ENCODE results near the gene BLOC1S5.

BLOC1S5 gene, protein sequence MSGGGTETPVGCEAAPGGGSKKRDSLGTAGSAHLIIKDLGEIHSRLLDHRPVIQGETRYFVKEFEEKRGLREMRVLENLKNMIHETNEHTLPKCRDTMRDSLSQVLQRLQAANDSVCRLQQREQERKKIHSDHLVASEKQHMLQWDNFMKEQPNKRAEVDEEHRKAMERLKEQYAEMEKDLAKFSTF

DNA sequence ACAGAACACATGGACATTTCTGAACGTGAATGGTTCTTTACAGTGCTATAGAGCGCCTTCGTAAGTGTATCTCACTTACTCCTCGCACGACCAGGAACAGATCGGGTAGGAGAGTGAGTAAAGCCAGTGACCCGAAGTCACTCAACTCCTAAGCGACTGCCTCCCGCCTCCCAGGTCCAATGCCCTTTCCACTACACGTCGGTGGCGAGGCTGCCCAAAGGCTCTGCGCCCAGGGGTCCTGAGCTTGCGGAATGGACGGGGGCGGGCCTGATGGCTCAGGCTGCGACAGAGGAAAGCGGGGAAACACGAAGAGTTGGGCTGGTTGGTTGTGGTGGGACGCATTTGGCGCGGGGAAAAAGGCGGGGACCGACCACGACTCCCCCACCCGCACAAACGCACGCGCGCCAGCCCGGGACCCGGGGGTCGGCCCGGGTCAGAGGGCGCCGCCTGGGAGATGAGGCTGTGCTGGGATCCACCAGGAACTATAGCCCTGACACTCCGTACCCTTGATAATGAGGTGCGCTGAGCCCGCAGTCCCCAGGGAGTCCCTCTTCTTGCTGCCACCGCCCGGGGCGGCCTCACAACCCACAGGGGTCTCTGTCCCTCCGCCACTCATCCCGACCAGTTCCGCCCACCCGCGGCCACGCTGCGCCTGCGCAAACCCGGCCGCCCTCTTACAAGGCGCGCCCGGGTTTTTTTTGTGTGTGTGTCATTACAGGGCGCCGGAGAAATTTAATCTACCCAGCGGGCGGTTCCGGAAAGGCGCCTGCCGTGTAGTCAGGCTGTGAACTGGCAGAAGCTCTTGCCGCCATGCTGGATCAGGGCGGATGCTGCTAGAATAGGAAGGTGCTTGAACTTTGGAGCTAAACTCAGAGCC lies at the start of gene BLOC1S5:
Gene BLOC1S5, minus strand, starts transcription at position 629 of the 877 bp plus-strand sequence. Its CDS starts 13 bp downstream, at position 616.
- DNase-seq (ENCODE audit: low read depth), result peak; percentile 96

DNA sequence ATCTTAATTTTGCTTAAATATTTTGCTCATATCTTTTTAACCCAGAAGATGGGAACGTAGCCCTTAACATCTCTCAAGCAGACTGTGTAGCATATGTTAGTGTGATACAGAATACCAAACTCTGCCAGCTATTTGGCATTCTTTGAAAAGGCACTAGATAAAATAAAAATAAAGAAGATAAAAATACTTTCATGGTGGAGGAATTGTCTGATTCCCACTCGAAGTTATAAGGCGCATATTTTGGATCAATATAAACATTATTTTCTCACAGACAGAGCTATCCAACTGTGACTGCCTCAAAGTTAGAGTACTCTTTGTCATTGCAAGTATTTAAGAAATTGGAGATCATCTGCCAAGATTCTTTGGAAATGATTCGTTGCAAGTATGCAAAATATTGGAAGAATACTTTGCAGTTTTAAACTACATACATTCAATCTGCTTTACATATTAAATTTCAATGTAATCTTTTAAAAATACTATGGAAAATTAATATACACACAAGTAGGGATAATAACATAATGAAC lies 49.0 kb upstream of the BLOC1S5 start:
- DNase-seq (ENCODE audit: low read depth), result no peak

DNA sequence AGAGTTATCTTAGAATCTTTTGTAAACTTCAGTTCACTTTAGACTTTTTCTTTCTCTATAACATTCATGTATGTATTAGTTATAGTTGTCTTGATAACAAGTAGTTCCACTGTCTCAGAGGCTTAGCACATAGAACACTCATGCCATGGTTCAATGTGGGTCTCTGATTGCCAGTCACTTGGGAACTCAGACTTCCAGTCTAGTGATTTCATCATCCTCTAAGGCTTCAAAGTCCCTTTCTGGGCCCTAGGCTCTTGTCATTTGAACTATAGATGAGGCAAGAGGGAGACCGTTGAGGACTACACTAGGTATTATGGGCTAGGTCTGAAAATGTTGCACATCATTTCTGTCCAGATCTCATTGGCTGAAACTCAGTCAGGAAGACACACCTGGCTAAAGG lies 46.5 kb upstream of the BLOC1S5 start:
- DNase-seq (ENCODE audit: low read depth), result no peak

DNA sequence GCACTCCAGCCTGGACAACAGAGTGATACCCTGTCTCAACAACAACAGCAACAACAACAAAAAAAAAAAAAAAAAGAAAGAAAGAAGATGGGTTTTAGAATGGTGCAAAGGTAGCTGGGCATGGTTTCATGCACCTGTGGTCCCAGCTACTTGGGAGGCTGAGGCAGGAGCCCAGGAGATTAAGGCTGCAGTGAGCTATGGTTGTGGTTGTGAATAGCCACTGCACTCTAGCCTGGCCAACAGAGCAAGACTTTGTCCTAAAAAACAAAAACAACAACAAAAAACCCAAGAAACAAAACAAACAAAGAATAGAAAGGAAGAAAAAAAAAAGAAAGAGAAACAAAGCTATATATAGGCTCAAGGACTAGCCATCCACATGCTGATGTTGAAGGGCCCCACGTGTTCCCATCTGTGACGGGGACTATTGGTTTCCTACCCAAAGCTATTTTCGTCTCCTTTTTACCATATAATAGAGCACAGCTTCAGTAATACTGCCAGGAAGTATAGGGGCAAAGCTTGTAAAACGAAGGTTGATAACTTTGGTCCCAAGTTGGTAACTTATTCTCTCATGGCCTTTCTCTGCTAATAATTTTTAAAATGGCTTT lies 46.0 kb upstream of the BLOC1S5 start:
- no peak for DNase-seq (ENCODE audit: low read depth)

DNA sequence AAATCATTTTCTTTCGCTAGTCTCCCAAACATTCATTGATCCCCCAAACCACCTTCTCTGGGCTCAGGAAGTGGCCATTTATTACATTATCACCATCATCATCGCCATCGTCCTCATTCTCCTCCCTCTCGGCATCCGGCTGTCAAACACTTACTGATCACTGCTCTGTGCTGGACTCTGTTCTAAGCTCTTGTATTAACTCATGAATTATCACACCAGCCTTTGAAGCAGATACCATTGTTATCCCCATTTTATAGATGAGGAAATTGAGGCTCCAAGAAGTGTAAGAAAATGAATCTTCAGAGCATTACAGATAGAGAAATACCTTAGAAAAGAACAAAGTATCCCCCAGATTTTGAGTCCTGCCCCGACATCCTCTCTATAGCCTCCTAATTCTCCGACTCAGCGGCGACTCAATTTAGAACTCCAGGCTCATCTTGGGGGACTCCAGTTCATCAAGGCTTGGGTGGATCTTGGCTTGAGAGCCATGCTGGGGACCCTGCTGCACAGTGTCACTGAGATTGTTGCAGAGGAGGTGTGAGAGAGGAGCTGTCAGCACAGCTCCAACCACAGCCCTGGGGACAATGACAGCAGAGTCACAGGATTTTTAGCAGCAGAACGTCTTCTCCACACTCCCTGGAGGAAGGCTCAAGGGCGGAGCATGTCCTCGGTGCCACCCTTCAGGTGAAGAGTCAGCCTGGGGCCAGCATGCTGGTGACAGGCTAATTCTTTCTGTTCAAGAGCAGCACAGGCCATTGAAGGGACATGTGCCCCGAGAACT lies 44.8 kb upstream of the BLOC1S5 start:
- DNase-seq (ENCODE audit: low read depth), result no peak

DNA sequence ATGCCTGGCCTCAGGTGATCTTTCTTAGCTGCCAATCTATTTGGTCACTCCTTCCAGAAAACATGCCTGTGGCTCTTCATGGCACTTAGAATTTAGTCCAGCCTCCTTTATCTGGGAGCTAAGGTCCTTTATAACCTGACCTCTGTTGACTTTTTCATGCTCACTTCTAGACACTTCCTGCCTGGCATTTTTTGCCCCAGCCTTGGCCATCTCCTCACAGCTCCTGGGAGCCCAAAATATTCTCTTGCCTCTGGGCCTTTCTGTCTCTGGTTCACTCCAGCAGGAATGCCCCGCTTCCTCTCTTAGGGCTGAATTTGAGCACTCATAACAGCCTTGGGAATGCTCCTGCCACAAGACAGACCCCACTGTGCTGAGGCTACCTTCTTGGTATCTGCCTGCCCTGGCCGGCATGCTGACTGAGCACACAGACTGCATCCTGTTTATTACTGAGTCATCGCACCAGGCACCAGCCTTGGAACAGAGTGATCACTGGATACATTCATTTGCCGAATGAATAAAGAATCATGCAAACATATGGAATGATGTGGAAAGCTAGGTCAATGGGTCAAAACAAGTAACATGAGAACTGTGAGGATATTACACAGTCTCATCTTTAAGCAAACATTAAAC lies 44.0 kb upstream of the BLOC1S5 start:
- no peak for DNase-seq (ENCODE audit: low read depth)

DNA sequence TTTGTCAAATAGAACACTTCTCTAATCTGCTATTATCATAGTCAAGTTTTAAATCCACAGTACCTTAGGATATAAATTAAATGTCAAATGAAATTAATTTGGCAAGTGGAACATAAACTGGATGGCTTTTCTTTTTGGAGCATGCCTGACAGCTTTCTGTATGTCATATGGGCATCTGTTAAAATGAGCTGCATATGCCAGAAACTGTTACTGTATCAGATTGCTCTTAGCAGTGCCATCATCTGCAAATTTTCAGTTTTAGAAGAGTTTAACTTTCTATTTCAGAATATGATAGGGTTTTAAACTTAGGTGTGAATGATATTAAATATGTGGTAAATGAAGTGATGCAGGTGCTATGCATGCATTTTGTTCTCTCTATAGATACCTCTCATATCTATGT lies 41.6 kb upstream of the BLOC1S5 start:
- no peak for DNase-seq (ENCODE audit: low read depth)

DNA sequence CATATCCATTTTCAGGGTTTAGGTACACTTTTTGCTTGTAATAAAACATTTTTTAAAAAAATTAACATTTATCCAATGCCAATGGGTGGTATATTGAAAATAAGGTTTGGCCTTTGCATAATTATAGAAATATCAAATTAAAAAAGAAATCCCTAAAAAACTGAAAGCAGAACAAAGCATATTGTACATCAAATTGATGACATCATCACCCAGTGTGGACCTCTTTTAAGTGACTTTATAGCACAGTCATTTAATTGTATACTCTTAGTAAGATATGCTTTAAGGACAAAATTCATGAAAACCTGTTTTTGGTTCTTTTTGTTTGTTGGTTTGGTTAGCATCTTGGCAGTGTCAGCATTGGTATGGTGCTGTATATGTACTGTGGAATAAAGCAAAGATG lies 39.5 kb upstream of the BLOC1S5 start:
- no peak for DNase-seq (ENCODE audit: low read depth)

DNA sequence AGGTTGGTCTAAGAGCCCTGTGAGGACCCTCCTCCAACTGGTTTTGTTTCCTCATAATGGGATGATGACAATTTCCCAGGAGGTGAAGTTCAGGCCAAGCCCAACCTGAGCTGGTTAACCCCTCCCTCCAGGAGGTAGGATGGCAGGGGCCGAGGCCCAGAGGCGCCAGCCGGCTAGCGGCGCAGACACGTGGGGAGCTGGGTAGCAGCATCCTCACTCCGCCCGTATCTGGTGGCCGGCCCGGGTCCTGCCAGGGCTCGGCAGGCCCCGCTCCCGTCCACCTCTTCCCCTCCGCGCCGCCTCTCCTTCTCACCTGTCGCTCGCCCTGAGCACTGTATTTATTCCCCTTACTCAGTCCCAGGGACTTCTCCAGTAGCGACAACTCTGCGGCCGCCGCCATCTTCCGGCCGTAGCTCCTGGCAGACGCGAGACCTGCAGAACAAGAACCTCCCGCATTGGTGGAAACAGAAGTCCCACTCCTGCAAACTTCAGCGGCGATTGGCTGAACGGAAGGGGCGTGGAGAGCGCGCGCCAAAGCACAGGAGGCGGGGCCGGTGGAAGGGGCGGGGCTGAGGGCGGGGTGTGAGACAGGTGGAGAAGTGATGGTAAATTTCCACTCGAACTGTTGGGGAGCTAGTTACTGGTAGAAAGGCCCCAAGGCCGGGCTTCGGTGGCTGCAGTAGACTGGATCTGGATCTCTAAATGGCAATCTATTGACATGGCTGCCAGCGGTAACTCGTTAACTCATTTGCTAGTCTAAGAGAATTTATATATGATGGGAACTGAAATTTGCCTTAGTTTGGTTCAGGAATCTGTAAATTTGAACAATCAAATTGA lies 38.2 kb upstream of the BLOC1S5 start, which contains the start of gene EEF1E1:
Gene EEF1E1, minus strand, starts transcription at position 427 of the 837 bp plus-strand sequence. Its CDS starts 27 bp downstream, at position 400.
- DNase-seq (ENCODE audit: low read depth), result peak; percentile 95

DNA sequence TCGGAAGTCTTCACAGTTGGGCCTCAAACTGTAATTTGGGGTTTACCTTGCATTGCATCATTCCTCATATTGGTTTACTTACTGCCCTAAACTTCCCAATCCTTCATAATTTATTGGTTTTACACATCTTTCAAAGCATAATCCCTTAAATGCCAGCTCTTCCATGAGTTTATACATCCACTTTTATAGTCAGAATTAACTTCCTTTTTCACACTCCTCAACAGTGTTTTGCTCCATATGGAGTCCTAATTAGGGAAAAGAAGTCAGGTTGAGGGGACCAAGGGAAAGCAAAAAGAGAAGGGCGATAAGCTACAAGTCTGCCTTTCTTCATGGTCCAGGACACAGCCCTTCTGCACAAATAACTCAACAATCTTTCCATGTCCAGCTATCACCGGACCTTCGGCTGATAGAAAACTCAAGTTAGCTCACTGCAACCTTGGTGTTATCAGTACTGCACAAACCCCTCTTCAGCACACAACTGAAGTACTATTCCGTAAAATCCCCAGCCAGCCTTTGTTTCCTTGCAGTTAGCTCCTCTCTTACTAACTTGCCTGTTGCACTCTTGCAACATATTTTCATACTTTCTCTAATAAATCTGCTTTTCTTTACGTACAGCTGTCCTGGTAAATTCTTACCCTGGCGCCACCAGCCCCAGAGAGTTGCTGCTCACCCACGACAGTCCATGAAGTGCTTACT lies 36.1 kb upstream of the BLOC1S5 start:
- no peak for DNase-seq (ENCODE audit: low read depth)

DNA sequence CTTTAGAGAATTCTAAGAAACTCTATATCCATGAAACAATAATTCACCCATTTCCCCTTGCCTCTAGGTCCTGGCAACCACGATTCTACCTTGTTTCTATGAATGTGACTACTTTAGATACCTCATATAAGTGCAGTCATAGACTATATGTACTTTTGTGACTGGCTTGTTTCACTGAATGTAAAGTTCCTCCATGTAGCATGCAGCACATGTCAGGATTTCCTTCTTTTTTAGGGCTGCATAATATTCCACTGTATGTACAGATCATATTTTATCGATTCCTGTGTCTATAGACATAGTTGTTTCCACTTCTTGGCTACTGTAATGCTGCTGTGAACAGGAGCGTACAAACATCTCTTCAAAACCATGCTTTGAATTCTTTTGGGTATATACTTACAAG lies 26.5 kb upstream of the BLOC1S5 start:
- DNase-seq (ENCODE audit: low read depth), result no peak

DNA sequence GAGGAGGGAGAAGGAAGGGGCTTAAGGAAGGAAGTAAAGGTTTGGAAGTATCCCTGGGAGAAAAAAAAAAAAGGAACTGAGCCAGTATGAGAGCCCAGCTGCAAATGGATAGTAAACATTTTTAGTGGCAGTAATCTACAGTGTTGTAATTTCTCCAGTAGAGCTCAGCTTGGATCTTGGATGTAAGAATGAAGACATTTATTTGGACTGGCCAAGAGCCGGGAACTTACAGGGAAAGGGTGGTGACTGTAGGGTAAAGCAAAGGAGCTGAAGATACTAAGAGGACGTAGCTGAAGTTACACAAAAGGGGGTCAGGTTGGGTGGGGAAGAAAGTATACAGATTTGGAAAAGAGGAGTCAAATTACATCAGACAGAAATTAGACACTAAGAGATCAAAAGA lies 24.7 kb upstream of the BLOC1S5 start:
- no peak for DNase-seq (ENCODE audit: low read depth)

DNA sequence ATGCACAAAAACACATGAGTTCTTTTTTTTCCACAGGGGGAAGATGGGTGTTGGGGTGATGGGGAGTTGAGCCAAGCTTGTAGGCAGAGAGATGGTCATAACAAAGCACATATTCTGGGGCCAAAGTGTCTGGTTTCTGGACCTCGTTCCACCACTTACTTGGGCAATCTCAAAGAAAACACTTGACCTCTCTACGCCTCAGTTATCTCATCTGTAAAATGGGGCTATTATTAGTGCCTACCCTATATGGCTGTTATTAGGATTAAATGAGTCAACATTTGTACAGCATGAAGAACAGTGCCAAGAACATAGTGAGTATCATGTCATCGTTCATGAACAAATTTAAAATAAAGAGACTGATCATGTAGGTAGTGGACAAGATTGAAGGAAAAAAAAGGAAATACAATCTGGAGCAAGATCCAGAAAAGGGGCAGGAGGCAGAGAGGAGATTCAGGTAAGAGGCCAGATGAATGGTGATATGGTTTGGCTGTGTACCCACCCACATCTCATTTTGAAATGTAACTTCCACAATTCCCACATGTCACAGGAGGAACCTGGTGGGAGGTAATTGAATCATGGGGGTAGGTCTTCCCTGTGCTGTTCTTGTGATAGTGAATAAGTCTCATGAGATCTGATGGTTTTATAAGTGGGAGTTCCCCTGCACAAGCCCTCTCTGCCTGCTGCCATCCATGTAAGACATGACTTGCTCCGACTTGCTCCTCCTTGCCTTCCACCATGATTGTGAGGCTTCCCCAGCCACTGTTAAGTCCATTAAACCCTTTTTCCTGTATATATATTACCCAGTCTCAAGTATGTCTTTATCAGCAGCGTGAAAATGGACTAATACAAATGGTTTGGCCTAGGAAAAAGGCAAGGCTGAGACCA lies 23.9 kb upstream of the BLOC1S5 start:
- DNase-seq (ENCODE audit: low read depth), result no peak

DNA sequence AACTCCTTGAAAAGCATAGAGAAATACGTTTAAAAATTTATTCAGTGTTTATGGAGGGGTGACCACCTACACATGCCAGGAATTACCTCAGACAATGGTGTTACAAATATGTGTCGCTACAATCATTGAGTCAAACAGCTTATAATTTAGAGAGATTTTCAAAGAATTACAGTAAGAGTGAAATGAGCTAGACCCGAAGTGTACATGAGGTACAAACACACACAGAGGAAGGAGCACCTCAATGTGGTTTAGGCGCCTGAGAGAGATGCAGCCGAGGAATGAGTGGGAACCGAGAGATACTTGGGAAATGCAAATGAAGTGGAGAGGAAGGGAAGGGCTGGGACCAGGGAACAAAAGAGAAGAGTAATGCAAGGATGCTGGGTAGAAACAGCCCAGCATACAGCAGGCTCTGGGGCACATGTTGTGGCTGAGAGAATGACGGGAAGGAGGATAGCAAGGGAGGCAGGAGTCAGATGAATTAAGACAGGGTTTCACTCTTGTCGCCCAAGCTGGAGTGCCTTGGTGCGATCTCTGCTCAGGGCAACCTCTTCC lies 22.6 kb upstream of the BLOC1S5 start:
- no peak for DNase-seq (ENCODE audit: low read depth)

DNA sequence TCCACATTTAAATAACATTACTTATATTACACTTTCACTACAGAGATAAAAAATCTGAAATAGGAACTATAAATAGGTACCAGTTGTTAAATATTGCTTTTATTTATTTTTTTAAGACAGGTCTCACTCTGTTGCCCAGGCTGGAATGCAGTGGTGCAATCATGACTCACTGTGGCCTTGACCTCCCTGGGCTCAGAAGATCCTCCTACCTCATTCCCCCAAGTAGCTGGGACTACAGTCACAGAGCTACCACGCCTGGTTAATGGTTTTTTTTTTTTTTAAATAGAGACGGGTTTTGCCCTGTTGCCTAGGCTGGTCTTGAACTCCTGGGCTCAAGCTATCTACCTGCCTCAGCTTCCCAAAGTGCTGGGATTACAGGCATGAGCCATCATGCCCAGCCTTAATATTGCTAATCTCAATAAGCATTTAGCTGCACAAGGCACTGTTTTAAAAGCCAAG lies 20.9 kb upstream of the BLOC1S5 start:
- no peak for DNase-seq (ENCODE audit: low read depth)

DNA sequence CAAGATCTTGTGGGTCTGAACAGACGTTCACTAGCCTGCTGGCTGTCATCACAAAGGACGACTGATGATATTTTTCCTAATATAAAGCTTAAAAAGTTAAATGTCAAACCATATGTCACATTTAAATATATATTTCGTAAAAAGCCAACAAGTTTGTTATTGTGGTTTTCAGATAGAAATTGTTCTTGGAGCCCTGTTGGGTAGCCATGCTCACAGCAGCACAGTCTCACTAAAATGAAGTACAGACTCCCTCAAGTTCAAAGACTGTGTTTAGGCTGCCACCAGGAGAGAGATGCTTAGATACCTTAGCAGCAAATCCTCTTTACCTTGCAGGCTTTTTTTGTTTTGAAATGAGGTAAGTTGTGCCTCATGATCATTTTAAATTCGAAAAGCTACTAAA lies 20.4 kb upstream of the BLOC1S5 start:
- DNase-seq (ENCODE audit: low read depth), result no peak

DNA sequence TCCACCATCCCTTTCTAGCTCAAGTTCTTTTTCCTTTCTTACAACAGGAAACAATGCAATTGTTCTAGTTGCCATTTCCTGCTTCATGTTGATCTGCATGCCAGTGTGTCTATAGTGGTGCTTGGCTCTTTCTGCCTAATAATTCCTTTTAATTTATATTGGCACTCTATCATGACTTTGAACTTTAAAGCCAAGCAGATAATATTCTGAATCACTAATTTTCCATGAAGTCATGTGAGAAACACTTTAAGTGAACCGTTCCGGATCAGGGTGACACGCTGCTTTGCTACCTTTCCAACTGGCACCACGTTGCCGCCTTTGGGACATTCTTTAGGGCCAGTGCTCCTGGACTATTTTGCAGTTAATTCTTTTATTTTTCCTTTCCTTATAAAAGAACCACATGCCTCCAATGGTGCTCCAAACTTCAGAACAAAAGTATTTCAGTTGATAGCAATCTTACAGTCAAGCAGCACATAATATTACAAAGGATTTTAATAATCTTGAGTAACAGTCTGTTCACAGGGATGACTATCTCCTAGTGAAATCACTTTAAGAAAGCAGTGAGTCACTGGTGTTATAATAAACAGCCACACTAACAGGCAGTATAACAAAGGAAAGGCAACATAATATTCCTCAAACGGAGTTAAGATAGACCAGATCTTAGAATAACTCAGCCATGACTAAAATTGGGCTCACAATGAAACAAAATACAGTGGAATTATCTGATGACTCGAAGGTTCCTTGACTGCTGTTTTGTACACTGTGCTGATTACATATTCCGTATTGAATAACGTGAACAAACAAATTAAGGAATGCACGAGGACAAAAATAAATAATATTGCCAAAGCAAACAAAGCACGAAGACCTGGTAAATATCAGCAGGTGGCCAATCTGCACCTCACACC lies 19.0 kb upstream of the BLOC1S5 start:
- DNase-seq (ENCODE audit: low read depth), result no peak

DNA sequence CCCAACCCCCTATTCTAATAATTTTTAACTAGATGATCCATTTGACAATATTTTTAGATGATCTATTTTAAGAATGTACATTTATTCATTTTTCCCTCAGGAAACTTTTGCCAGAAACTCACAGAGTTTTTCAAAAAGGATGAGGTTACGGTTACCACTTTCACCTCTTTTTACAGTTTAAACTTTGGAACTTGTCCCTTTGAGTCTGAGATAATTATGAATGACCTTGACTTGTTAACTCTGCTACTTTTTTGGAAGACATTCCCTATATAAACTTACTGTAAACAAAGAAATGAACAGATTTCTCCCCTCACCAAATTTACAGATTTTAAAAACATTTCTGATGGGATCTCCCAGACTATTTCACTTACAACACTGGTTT lies 18.4 kb upstream of the BLOC1S5 start:
- no peak for DNase-seq (ENCODE audit: low read depth)

Data from stimulated activated CD8-positive, alpha-beta memory T cell treated with anti-CD3 and anti-CD28 coated beads, Interleukin-12 subunit alpha, Interleukin-12 subunit beta, amount 100 ng/mL, for 1 hour (primary cell).